CD4-positive, alpha-beta T cell treated with Interferon alpha-2 for 1 hour (primary cell): Measurements from ENCODE around the gene PARVA.
A peak's percentile ranks its signal among the peaks of the same experiment; 100 is the strongest.
"Not testable (repeated sequence)": the region's sequence is repeated elsewhere in the genome, so short reads cannot be mapped to it uniquely, and the experiment has no call there.

Experiments used
- DNase-seq, 2 donors: peaks; one replicate each; pipeline ENCODE4 v3.0.0-alpha.2; 2020 to 2022

PARVA gene, protein sequence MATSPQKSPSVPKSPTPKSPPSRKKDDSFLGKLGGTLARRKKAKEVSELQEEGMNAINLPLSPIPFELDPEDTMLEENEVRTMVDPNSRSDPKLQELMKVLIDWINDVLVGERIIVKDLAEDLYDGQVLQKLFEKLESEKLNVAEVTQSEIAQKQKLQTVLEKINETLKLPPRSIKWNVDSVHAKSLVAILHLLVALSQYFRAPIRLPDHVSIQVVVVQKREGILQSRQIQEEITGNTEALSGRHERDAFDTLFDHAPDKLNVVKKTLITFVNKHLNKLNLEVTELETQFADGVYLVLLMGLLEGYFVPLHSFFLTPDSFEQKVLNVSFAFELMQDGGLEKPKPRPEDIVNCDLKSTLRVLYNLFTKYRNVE

DNA sequence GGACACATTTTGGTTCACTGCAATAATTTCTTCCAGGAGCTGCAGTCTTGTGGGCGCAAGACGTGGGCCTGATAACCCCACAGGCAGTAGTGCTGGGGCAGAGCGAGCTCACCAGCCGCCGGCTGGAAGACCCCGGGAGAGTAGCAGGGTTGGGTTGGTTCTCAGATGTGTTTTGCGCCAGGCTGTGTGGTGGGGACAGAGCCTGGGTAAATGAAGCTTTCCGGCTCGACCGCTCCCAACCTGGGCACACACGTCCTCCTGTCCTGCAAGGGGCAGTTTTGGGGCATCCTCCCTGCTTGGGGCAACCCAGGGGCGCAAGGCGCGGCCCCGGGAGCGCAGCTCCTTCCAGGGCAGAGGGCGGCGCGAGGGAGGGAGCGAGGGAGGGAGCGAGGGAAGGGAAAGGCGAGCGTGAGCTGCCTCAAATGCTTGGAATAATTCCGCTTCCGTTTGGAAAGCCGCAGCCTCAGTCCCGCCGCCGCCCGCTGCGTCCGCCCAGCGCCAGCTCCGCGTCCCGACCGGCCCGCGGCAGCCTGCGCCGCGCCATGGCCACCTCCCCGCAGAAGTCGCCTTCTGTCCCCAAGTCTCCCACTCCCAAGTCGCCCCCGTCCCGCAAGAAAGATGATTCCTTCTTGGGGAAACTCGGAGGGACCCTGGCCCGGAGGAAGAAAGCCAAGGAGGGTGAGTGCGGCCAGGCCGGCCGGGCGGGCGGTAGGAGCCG, at the start of gene PARVA:
Gene PARVA (plus strand): TSS at position 466 of the 718 bp plus-strand sequence. CDS start 77 bp downstream, at position 543.
- no peak for DNase-seq

DNA sequence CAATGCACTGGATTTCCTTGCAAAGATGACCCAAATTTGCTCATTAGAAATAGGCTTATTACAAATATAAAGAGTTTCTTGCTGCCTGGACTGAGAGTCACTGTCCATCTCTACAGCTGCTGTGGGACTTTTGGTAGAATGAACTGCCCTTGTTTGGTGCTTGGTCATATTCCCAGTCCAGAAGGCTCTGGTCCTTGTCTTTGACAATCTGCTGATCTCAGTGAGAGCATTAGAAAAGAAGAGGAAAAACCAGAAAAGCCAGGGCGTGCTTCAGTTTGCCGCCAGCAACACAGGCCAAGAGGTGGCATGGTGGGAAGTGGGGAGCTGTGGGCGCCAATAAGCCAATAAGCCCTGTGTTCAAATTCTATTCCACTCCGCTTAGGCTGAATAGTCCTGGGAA, 48.2 kb upstream of the PARVA start:
- DNase-seq, result no peak

DNA sequence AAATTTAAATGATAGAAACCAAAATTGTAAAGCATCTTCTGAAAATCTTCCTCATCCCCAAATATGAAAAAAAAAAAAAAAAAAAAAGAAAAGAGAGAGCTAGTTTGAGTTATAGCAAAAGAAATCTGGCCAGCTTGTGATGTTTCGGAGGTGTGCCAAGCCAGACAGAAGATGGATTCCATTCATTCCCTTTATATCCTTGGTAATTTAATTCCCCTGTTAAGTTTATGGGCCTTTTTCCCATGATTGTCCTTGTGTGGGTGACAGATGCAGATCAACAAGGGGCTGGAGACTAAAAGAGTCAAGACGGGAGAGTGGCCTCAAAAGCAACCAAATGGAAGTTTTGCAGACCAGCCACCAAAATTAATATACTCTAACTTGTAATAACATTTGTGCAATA, 47.6 kb upstream of the PARVA start:
- DNase-seq, result no peak

DNA sequence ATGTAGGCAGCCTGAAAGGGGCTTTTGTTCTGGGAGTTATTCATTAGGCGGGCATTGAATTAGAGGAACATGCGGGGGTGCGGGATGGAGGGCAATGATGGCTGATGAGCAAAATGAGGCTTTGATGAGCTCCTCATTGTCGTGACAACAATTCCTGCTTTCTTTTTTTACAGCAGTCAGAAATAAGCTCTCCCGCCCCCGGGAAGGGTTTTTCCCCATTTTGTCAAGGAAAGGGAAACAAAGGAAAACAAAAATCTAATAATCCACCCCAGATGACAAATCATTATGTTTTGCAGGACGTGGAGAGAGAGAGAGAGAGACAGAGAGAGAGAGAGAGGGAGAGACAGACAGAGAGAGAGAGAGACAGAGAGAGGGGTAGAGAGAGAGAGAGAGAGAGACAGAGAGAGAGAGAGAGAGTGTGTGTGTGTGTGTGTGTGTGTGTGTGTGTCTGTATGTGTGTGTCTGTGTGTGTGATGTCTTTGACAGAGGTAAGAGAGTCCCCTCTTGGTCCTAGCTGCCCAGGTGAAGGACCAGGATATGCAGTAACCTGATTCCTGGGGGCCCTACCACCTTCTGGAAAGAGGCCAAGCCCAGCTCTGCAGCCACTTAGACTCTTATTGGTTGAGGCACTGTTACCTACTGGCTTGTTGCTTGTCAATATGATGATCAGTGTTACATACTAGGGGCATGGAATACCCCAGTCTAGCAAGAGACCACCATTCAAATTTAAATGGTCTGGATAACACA, 46.7 kb upstream of the PARVA start:
- no peak for DNase-seq

DNA sequence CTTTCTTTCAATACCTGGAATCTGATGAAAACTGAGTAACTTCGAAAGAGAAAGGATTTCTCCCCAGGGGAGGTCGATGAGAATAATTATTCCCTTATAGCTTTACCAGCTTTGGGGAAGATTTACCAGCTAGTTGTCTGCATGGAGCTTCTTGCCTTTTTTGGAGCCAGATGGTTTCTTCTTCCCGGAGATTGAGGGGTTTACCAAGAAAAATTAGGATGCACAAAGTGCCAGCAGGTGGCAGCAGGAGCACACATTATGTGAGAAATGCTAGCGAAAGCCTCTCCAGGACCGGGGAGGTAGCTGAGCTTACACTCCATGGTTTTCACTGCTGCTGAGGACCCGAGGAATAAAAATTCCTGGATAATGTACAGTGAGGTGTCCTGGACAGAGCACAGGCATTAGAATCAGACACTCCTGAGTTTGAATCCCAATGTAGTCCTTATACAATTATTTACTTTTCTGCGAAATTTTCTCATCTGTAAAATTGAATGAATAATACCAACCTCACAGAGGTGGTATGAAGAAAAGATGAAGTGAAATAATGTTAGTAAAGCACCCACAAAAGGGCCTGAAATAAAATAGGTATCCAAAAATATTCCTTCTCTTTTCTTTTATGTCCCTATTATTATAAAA, 46.0 kb upstream of the PARVA start:
- DNase-seq, result peak; percentile 55 to 74

DNA sequence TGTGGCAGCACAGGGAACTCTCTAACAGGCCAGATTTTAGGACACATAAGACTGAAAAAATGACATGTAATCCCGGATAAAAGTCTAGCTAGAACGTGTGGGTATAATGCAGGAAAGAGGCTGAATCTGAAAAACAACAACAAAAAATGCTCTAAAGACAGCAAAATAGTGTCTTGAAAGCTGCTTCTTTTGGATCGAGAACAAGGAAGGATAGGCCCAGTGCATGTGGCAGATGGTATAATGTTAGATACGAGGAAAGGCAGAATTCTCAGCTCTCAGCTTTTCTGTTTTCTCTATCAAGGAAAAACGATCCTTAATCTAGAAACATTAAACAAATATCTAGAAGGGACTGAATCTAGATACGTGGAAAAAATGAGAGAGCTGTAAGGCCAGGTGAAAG, 33.8 kb upstream of the PARVA start:
- no peak for DNase-seq

DNA sequence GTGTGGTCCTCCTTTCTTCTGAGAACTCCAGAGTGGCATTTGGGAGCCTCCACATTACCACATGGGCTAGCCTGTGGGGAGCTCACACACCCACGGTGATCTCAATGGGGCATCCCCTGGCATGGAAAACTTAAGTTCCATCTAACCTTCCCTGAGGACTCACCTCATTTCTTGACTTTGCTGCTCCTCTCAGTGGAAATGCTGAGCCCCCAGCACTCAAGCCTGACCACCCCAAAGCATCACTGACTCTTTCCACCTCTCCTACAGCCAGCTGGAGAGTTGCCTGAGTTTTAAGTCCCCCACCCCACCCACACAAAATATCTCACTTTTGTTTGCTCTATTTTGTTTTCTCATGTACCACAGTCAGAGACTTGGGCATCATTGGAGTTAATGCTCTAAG, 23.8 kb upstream of the PARVA start:
- DNase-seq, result no peak

DNA sequence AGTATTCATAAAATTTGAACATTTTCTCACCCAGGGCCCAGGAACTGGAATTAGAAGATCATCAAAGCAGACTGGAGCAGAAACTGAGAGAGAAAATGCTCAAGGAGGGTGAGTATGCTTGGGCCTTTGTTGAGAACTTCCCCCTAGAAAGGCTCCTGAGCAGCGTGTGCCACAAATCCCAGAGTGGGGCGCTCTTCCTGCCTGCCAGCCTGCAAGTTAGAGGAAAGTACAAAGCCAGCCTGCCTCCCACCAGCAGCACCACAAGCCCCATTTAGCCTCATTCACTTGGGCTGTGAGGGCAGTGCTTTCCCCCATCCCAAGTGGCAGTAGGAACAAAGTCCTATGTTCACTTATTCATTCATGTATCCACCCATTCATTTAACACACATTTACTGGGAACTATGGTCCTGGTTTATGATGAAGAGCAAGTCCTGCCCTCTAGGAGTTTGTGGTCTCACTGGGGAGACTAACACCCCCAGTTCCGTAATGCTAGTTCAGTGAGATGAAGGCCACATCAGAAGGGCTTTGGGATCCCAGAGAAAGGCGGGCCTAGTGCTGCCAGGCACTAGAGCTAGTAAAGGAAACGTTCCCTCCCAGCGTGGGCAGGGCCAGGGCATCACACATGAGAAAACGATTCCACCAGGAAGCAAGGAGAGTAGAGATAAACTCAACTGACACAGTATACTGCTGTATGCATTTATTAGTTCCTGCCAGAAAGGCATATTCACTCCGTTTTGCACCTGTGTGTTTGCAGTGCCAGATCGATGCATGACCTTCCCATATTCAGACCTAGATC, 22.4 kb upstream of the PARVA start:
- DNase-seq, result no peak

DNA sequence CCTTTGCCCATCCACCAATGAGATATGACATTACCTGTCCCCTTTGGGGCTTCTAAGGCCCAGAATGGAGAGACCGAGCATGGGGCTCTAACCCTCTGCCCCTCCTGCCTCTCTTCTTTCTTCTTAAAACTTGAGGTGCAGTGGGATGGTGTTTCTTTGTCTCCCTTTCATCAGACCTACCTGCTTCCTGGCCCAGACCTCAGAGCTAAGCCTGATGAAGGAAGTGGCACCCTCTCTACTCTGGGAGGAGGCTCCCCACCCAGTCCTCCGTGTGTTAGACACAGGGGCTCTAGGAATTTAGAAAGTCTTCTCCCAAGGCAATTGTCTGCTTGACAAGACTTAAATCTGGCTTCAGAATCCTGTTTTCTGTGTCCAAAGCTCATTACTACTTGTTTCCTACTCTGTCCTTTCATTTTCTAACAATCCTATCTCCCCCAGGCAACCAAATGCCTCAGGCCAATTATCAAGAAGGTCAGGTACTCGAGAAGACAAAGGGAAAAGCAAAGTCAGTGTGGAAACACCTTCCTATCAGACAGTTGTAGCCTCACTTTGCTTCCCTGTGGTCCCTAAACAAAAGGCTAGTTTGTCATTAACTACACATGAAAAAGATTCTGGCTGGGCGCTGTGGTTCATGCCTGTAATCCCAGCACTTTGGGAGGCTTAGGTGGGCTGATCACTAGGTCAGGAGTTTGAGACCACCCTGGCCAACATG, 20.3 kb upstream of the PARVA start:
- peak in 1 of 2 donors; percentile 22 for DNase-seq

DNA sequence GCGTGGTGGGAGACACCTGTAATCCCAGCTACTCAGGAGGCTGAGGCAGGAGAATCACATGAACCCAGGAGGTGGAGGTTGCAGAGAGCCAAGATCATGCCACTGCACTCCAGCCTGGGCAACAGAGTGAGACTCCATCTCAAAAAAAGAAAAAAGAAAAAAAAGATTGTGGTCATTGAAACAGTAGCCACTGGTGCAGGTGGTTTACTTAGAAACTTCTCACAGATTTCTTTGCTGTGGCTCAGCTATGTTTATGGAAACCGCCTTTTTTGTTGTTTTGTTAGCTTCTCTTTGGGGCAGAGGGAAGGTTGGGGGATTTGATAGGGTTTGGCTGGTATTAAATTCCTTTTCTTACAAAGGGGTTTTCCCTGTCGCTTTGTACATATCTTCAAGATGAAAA, 19.7 kb upstream of the PARVA start:
- DNase-seq, result not testable (repeated sequence)

DNA sequence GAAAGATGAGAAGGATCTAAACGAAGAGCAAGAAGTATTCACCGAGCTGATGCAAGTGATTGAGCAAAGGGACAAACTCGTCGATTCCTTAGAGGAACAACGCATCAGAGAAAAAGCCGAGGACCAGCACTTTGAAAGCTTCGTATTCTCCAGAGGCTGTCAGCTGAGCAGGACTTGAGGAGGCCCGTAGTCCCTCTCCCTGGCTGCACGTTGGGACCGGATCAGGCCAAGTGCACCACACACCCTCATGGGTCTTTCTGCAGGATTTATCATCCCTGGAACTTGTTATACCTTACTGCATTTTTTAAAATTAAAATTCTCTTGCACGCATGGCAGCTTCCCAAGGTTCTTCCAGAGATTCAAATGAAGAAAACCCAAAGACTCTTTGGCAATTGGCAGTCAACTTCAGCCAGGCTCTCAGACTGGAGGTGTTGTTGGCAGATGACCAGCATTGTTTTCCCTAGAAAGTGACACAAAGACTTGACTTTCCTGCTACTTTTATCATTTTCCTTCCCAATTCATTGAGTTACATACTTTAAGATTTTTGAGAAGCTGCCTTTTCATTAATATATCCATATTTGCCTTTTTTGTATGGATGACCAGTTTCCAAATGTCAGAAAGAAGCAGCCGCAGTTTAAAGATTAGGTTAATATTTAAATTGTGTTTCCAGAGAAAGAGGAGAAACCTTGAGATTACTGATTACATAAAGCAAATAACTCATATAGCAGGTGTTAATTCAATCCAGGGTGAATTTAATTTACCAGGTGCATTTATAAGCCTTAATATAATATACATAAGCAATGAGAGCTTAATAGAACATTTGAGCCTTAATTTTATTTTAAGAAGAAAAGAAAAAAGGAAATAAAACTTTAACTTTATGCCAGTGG, 18.8 kb upstream of the PARVA start:
- no peak for DNase-seq

DNA sequence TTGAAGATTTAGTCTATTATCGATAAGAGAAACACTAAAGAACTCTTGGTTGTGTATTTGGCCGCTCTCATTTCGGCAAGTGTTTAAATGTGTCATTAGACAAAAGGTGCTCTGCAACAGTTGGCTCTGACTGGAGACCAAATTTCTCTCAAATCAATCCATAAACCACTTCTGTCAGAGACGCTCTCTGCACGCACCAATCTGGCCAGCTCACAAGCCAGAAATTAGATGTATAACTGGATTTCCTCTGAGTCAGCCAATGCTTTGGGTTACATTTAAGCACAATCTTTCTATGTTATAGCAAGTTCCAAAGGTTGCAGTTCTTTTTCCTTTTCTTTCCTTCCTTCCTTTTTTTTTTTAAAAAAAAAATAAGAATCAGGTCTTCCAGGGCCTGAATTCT, 17.6 kb upstream of the PARVA start:
- no peak for DNase-seq

DNA sequence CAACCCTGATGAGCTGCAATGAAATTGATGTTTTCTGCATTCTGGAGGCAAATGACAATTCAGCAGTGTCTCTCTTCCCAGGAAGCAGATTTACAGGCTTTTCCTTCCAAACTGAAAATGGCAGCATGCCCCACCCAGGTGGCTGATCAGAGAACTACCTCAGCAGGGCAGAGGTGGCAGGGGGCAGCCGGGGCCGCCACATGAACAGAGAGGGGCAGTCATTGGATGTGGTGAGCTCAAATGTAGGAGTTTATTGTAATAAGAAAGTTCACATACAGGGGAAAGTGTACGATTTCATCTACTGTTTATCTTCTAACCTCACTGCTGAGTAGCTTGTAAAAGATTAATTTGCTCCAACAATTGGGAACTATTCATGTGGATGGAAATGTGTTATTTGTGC, 15.7 kb upstream of the PARVA start:
- no peak for DNase-seq

DNA sequence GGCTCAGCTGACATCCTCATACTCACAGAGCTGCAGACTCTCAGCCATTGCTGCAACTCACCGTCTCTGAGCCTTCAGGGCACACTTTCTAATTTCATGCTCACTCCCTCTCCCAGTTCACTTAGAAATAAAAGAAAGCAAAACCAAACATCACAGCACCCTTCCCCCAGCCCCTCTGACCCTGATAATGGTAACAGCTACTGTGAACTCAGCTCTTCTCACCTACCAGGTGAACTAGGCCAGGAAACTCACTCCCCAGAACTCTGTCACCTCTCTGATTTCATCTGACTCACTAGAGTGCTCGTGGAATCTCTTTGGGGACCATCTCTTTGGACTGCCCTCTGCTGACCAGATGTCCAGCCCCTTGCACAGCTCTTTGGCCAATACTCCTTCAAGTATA, 14.5 kb upstream of the PARVA start:
- peak in 1 of 2 donors; percentile 33 for DNase-seq

DNA sequence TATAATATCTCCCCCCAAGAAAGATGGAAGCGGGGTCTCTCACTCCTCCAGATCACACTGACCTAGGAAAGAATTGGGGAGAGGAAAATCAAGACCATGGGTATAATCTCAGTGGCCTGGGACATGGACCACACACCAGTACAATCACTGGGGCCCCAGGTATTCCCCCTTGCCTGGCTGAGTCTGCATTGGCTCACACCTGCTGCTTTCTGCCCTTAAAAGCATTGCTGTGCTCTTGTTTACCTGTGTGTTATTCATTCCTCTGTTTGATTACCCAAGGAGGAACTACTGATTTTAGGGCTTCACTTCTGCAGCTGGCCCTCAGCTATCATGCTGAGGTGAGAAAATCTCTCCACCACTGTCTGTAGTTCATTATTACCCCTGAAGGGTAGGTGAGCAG, 14.0 kb upstream of the PARVA start:
- DNase-seq, result no peak

DNA sequence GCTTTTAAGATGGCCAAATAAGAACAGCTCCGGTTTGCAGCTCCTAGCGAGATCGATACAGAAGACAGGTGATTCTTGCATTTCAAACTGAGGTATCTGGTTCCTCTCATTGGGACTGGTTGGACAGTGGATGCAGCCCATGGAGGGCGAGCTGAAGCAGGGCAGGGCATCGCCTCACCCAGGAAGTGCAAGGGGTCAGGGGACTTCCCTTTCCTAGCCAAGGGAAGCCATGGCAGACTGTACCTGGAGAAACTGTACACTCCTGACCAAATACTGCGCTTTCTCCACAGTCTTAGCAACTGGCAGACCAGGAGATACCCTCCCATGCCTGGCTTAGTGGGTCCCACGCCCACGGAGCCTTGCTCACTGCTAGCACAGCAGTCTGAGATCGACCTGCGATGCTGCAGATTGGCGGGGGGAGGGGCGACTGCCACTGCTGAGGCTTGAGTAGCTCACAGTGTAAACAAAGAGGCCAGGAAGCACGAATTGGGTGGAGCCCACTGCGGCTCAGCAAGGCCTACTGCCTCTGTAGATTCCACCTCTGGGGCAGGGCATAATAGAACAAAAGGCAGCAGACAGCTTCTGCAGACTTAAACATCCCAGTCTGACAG, 11.3 kb upstream of the PARVA start:
- DNase-seq, result peak; percentile 25 to 60

DNA sequence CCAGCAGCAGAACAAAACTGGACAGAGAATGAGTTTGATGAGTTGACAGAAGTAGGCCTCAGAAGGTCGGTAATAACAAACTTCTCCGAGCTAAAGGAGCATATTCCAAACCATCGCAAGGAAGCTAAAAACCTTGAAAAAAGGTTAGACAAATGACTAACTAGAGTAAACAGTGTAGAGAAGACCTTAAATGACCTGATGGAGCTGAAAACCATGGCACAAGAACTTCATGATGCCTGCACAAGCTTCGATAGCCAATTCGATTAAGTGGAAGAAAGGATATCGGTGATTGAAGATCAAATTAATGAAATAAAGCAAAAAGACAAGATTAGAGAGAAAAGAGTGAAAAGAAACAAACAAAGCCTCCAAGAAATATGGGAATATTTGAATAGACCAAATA, 10.3 kb upstream of the PARVA start:
- not testable (repeated sequence) for DNase-seq

DNA sequence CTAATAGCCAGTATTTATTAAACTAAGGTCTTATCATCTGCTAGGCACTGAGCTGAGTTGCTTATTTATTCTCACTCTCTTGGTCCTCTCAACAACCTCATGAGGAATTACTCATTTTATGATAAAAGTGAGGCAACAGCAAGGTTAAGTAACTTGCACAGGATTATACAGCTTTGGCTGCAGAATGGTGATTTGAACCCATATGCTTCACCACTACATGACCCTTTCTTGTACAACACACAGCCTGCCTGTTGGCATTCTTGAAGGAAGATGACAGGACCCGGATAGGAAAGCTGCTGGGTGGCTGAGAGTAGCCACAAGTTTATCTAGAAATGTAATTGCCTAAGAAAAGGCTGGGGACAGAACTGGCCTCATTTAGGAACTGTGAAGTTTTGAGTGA, 5.3 kb upstream of the PARVA start:
- DNase-seq, result no peak

DNA sequence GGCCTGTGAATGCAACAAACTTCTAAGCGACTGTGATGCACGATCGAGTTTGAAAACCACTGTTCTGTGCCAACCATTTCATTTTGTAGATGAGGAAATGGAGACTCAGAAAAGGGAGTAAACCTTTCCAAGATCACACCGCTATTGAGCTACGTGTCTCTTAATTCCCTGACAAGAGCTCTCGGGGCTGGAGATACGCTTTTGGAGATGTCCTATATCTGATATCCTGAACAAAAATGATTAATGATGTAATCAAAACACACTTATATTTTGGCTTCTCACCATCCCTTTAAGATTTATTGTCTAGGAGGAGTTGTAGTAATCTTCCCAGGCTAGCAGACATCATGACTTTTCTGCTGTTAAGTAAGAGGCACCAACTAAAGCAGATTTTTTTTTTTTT, 1.7 kb upstream of the PARVA start:
- DNase-seq, result no peak
